Upper lobe of right lung (tissue), 1 donor: Measurements from ENCODE around the gene JAKMIP3. TPM values are rescaled to one million over a fixed set of nuclear protein-coding genes. Genes with fewer than 3 reads are reported as not detected.

Experiments used
- ATAC-seq: fragments of 200-7000 bp; cut with Tn5 transposase; one replicate; pipeline ENCODE4 v1.9.1; 2020; ENCODE audit warnings: mild to moderate bottlenecking, moderate library complexity
- DNase-seq: peaks from one replicate; pipeline ENCODE4 v3.0.0-alpha.2; 2020
- H3K27ac ChIP-seq: fragments of 200-600 bp; one replicate; pipeline ENCODE4 v1.8.0; 2022
- H3K27me3 ChIP-seq: fragments of 200-600 bp; one replicate; pipeline ENCODE4 v1.8.0; 2022; ENCODE audit warnings: mild to moderate bottlenecking
- H3K36me3 ChIP-seq: fragments of 200-600 bp; one replicate; pipeline ENCODE4 v1.8.0; 2022
- H3K4me1 ChIP-seq: fragments of 200-600 bp; one replicate; pipeline ENCODE4 v1.8.0; 2022
- H3K4me3 ChIP-seq: fragments of 200-600 bp; one replicate; pipeline ENCODE4 v1.8.0; 2022; ENCODE audit warnings: mild to moderate bottlenecking
- H3K9me3 ChIP-seq: fragments of 200-600 bp; one replicate; pipeline ENCODE4 v1.8.0; 2022
- CTCF ChIP-seq: fragments of 200-600 bp; IDR thresholded peaks from one replicate; pipeline ENCODE4 v1.8.0; 2022; ENCODE audit warnings: antibody characterized with exemption
- intact Hi-C: fragments of 100-400 bp; cut with DNase I; formaldehyde crosslinking; loops from one replicate; pipeline ENCODE4 v1.11.0; 2022
- total RNA-seq: library from RNA; stranded (reverse); fragmentation: NEBNext Ultra II Directional; extraction: Animal tissue kit (Norgen Biotek cat#: 25700); gene quantifications from one replicate; pipeline ENCODE4 v1.2.1, GENCODE V29; 2021
- donor health status: DM: no; HTN: yes; CAD: no; lungs with severe emphysema.

The JAKMIP3 gene
- total RNA-seq, 1 donor from 2014 or later = 0.32 TPM

DNA sequence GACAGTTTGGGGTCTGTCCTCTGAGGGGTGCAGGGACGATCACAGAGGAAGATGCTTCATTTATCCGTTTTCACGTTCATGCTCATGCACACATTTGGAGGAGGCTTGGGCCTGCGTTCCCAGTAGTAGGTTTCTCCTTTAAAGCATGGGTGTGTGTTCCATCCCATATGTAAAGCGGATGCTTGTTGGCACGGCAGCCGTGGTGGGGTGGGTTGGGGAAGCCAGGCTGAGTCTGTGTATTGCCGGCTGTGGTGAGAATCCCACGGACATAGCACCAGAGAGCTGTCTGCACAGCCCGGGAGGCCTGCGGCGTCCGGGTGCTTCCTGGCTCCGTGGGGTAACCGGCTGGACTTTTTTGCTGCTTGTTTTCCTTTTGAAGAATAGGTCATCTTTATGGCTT lies 440 bp downstream of the JAKMIP3 start:
- no peak for TF ChIP-seq CTCF
- H3K4me3 ChIP-seq = peak overlapping the region; percentile 53
- no peak overlapping the region for H3K27ac ChIP-seq
- no peaks in the 10 kb centered on the region for H3K9me3 ChIP-seq
- peaks cover 10% of the 10 kb centered on the region for H3K4me1 ChIP-seq
- no peaks in the 10 kb centered on the region for H3K27me3 ChIP-seq
- ATAC-seq (no peak), DNase-seq (peak; percentile 54)
- intact Hi-C loops = no loop called here
- no peaks in the 10 kb centered on the region for H3K36me3 ChIP-seq

DNA sequence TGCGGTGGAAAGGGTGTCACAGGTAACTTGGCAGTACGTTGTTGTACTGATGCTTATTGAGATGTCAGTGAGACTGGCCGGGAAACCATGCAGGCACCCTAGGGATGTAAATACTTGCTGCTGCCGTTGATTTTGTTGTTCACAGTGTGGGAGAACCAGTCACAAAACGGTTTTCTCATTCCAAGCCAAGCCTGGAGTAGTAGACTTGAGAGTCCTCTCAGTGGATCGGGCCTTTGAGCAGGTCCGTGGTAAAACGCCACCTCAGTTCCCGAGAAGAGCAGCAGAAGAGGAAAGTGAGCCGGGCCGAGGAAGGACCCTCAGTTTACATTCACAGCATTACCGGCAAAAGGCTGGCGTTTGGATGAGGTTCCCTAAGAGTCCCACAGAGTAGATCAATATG lies 1.1 kb downstream of the JAKMIP3 start:
- no peak for TF ChIP-seq CTCF
- intact Hi-C loops = no loop called here
- no peak overlapping the region for H3K4me3 ChIP-seq
- H3K27me3 ChIP-seq = no peaks in the 10 kb centered on the region
- no peak overlapping the region for H3K27ac ChIP-seq
- H3K36me3 ChIP-seq = no peaks in the 10 kb centered on the region
- peak; percentile 25 for DNase-seq
- H3K4me1 ChIP-seq = peaks cover 10% of the 10 kb centered on the region
- ATAC-seq = no peak
- no peaks in the 10 kb centered on the region for H3K9me3 ChIP-seq

DNA sequence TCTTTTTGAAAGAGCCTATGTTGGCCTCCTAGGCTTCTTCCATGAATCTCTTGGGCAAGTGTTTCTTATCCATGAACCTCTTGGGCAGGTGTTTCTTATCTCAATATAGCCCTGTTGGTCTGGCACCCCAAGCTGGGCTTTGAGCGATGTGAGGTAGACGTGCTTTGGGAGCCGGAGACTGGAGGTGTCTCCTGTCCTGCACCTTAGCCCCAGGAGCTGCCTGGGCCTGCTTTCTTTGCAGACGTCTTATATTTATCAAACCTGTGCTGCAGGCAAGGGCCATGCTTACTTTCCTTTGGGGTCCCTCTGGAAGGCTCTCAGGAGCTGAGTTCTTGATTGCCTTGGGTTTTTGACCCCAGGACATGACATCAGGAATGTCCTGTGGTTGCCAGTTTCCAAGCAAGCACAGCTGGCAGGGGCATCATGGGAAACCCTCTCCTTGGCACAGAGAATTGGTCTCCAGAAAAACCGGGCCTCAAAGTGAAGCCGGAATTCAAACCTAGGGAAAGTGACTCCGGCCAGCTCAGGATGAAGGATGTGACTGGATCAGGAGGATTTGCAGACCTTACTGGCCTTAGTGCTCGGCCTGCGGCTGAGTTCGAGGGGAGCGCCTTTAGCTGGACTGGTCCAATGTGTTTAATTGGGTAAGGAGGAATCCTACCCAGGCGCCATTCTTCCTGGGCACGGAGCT lies 2.8 kb downstream of the JAKMIP3 start:
- intact Hi-C loops = no loop called here
- no peaks in the 10 kb centered on the region for H3K27me3 ChIP-seq
- TF ChIP-seq CTCF = no peak
- H3K9me3 ChIP-seq = no peaks in the 10 kb centered on the region
- no peaks in the 10 kb centered on the region for H3K36me3 ChIP-seq
- peak; percentile 46 for DNase-seq
- no peak overlapping the region for H3K4me3 ChIP-seq
- ATAC-seq = no peak
- H3K27ac ChIP-seq = no peak overlapping the region
- H3K4me1 ChIP-seq = peaks cover 10% of the 10 kb centered on the region

- Histone ChIP-seq H3K27me3 (no peaks in the 10 kb centered on the region), H3K4me1 (peaks cover 10% of the 10 kb centered on the region), H3K4me3 (no peak overlapping the region), H3K27ac (no peak overlapping the region), H3K36me3 (no peaks in the 10 kb centered on the region), H3K9me3 (no peaks in the 10 kb centered on the region)
- ATAC-seq = no peak
- peak; percentile 33 for DNase-seq
- no peak for TF ChIP-seq CTCF
- intact Hi-C loops = no loop called here
These were observed 3.5 kb downstream of the JAKMIP3 start for GRCh38 chr10:132069122-132069848.

- H3K9me3 ChIP-seq = no peaks in the 10 kb centered on the region
- peaks cover 10% of the 10 kb centered on the region for H3K4me1 ChIP-seq
- DNase-seq (peak; percentile 40), ATAC-seq (no peak)
- H3K27ac ChIP-seq = no peak overlapping the region
- H3K4me3 ChIP-seq = no peak overlapping the region
- TF ChIP-seq CTCF = no peak
- intact Hi-C loops = no loop called here
- no peaks in the 10 kb centered on the region for H3K36me3 ChIP-seq
- no peaks in the 10 kb centered on the region for H3K27me3 ChIP-seq
These were observed 4.1 kb downstream of the JAKMIP3 start for GRCh38 chr10:132069849-132070182.
